ENCODE results near the gene SP140. TPM values are rescaled to one million over a fixed set of nuclear protein-coding genes. Genes with fewer than 3 reads are reported as not detected.

Gene SP140
- total RNA-seq, 2 donors from 2014 or later, result 0.51 TPM; not detected in 1

DNA sequence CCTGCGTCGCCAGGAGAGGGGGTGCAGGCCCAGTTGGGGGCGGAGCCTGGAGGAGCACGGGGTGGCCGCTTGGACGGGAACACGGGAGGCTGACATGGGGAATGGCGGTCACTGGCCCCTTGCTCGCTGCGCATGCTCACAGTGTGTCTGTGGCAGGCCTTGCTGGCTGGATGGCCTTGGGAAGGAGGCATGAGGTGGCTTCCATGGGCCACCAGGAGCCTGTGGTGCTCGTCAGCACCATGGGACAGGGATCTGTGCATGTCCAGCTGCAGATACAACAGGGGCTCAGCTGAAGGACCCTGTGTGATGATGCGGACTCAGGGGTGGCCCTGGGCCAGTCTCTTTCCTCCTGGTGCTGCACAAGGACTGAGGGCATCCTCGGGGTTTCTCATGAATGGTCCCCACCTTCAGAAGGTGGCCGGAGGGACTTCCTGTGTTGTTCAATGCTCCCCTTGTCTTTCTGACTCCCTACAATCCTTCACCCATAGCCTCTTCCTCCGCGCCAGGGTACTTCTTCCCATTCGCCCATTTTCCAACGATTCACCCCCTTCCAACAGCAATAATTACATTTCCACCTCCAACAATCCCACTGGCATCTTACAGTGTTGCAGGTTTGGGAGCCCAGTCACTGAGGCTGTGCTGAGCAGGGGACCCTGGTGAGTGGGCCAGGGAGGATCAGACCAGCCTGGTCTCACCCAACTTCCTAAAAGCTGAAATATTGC lies 98.0 kb downstream of the SP140 start:
- no peaks in the 10 kb centered on the region for H3K9me3 ChIP-seq
- H3K36me3 ChIP-seq, result no peaks in the 10 kb centered on the region
- H3K4me3 ChIP-seq, result no peak overlapping the region
- DNase-seq (ENCODE audit: low spot score), result no peak
- H3K27me3 ChIP-seq (replicated peaks; ENCODE audit: insufficient read depth), result no peaks in the 10 kb centered on the region
- H3K27ac ChIP-seq, result no peak overlapping the region
- TF ChIP-seq, protein P1, sequence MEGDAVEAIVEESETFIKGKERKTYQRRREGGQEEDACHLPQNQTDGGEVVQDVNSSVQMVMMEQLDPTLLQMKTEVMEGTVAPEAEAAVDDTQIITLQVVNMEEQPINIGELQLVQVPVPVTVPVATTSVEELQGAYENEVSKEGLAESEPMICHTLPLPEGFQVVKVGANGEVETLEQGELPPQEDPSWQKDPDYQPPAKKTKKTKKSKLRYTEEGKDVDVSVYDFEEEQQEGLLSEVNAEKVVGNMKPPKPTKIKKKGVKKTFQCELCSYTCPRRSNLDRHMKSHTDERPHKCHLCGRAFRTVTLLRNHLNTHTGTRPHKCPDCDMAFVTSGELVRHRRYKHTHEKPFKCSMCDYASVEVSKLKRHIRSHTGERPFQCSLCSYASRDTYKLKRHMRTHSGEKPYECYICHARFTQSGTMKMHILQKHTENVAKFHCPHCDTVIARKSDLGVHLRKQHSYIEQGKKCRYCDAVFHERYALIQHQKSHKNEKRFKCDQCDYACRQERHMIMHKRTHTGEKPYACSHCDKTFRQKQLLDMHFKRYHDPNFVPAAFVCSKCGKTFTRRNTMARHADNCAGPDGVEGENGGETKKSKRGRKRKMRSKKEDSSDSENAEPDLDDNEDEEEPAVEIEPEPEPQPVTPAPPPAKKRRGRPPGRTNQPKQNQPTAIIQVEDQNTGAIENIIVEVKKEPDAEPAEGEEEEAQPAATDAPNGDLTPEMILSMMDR (IDR thresholded peaks at IDR 0.05), result no peak
- no peak for TF ChIP-seq POLR2AphosphoS5 (IDR thresholded peaks at IDR 0.05)
- no peak for TF ChIP-seq POLR2A (IDR thresholded peaks at IDR 0.05)
- WGBS, result 92% methylated on average over 18 of the region's 18 CpGs
- H3K4me1 ChIP-seq (replicated peaks), result no peaks in the 10 kb centered on the region
- intact Hi-C loops (cut with DNase I), result no loop called here

DNA sequence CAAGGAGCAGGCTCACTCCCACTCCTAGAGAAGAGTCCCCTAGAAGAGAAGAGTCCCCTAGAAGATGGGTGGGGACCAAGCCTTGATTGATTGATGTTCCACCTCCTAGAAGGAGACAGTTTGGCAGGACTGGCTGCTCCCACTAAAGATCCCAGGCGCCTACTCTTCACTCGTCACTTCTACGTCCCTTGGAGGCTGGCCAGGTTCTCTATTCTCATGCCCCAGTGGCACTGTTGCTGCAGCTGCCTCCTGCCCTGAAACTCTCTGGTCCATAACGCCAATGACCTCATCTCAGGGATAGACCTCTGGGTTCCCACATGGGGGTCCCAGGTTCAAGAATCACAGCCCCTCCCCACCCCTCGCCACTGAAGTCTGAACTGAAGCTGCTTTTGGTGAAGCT lies 99.0 kb downstream of the SP140 start:
- H3K27ac ChIP-seq, result no peak overlapping the region
- no peak overlapping the region for H3K4me3 ChIP-seq
- H3K4me1 ChIP-seq (replicated peaks), result no peaks in the 10 kb centered on the region
- H3K36me3 ChIP-seq, result no peaks in the 10 kb centered on the region
- H3K27me3 ChIP-seq (replicated peaks; ENCODE audit: insufficient read depth), result no peaks in the 10 kb centered on the region
- DNase-seq (ENCODE audit: low spot score), result no peak
- TF ChIP-seq, protein P1 (IDR thresholded peaks at IDR 0.05), result no peak
- TF ChIP-seq POLR2AphosphoS5 (IDR thresholded peaks at IDR 0.05), result no peak
- TF ChIP-seq POLR2A (IDR thresholded peaks at IDR 0.05), result no peak
- intact Hi-C loops (cut with DNase I), result no loop called here
- no peaks in the 10 kb centered on the region for H3K9me3 ChIP-seq
- 86% methylated on average over 5 of the region's 5 CpGs for WGBS

DNA sequence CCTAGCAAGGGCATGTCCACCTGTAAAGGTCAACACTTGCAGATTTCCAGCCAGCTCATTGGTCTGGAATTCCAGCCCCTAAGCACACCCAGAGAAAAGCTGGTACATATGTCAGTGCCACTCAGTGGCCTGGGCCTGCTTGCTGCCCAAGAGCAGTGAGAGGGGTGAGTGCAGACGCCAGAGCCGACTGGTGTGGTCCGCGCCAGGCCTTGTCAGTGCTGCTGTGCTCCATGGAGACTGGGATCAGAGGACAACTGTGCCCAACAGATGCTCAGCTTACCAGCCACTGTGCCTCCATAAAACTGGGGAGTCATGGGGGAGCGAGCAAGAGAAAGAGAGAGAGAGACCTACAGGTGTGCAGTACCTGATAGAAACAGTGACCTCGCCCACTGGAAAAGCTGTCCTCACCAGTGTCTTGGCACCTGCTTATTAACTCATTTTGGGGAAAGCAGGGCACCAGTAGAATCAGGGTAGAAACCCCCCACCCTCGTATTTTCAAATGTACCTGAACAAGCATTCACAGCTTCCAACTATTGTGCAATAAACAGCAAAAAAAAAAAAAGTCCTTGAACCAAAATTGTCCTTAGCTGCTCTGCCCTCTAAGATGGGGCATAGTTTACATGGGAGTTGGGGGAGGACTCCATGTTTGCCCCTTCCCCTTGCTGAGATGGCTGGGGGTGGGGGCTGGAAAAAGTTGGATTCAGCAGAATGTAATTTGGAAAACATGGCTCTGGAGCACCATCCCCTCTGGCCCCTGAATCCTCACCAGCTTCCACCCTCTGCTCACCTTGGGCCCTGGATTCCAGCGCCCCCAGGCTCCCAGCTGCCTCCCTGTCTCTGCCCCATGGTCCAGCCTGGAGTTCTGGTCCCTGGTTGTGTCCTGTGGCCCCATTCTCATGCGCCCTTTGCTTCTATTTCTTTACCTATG lies 100.0 kb downstream of the SP140 start:
- DNase-seq (ENCODE audit: low spot score), result no peak
- H3K27me3 ChIP-seq (replicated peaks; ENCODE audit: insufficient read depth), result no peaks in the 10 kb centered on the region
- no peaks in the 10 kb centered on the region for H3K9me3 ChIP-seq
- H3K4me3 ChIP-seq, result no peak overlapping the region
- intact Hi-C loops (cut with DNase I), result no loop called here
- H3K36me3 ChIP-seq, result no peaks in the 10 kb centered on the region
- no peak for TF ChIP-seq POLR2AphosphoS5 (IDR thresholded peaks at IDR 0.05)
- TF ChIP-seq, protein P1 (IDR thresholded peaks at IDR 0.05), result no peak
- TF ChIP-seq POLR2A (IDR thresholded peaks at IDR 0.05), result no peak
- H3K4me1 ChIP-seq (replicated peaks), result no peaks in the 10 kb centered on the region
- H3K27ac ChIP-seq, result no peak overlapping the region
- 93% methylated on average over 8 of the region's 9 CpGs for WGBS

DNA sequence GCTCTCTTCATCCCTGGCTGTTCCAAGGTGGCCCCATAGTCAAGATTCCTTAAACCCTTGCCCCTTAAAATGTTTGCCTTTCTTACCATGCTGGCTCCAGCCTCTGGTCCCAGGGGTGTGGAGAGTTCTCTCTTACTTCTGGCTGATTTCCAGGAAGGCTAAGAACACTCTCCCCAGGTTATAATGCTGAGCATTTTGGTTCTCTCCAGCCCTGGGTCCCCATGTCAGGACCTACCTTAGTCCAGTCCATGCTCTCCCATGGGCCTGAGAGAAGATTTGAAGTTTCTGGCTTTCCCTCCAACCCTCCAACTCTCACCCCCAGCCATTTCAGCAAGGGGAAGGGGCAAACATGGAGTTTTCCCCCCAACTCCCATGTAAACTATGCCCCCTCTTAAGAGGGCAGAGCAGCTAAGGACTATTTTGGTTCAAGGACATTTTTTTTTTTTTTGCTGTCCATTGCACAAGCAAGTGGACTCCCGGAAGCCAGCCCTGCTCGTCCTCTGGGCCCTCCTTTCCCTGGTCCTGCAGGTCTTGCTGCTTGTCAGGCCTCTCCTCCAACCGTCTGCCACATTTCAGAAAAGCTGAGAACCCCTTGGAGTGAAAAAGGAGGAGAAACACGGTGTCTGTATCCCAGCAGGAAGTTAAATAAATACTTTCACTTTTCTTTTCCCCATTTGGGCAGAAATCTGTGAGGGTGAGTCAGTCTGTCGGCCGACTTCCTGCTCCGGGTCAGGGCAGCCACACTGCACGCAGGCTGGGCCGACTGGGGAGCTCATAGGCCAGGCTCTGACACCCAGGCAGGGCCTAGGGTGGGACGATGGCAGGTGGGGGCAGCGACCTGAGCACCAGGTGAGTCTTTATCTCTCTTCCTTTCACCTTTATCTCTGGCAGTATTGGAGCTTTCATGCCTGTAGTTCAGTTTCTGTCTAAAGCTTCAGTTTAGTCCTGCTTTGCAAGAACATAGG lies 101.2 kb downstream of the SP140 start, which contains the start of gene SP140L:
TSS of gene SP140L (plus strand) at position 741 of the 965 bp plus-strand sequence. CDS start at position 818, 77 bp downstream.
- no peaks in the 10 kb centered on the region for H3K36me3 ChIP-seq
- intact Hi-C loops (cut with DNase I), result no loop called here
- no peaks in the 10 kb centered on the region for H3K4me1 ChIP-seq (replicated peaks)
- peak within 1 kb of the TSS; percentile 68 to 70 for H3K27ac ChIP-seq
- peak; percentile 38 for DNase-seq (ENCODE audit: low spot score)
- peak; percentile 37 for TF ChIP-seq POLR2AphosphoS5 (IDR thresholded peaks at IDR 0.05)
- TF ChIP-seq POLR2A (IDR thresholded peaks at IDR 0.05), result no peak
- H3K4me3 ChIP-seq, result peak within 1 kb of the TSS; percentile 21 to 29
- no peaks in the 10 kb centered on the region for H3K9me3 ChIP-seq
- 21% methylated on average over 11 of the region's 11 CpGs for WGBS
- no peaks in the 10 kb centered on the region for H3K27me3 ChIP-seq (replicated peaks; ENCODE audit: insufficient read depth)
